NCI-H345 (cell line): ENCODE measurements around the gene CCND2.

Experiments used
- DNase-seq: peaks from one replicate; lab custom pipeline; 2025; lab: John Stamatoyannopoulos, UW

Gene CCND2

DNA sequence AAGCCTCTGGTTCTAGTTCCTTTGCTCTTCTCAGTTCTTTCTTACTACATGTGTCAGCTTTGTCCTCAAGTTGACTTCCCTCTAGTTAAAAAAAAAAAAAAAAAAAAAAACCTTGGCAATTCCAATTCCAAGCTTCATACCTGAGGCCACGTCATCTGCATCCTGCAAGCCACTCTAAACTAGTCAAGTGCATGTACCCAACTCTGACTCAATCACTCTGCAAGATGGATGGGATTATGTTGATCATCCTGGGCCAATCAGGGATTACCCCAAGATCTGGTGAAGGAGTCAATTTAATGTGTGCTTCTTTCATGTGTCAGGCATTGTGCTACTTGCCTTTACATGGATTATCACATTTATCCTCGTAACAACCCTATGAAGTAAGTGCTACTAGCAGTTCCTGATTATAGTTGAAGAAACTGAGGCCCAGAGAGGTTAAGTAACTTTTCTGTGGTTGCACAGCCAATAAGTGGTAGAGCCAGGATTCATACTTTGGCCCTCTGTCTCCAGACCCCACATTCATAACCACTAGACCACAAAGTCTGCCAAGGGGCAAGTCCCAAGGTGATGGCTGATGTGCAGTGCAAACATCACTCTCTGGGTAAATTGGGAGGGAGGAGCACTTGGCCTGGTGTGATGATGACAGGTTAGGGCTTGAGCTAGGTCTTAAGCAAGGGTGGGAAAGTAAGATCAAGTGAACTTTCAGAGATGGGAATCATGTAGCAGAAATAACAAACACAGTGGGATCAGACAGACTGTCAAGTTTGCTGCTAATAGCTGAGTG lies 17.3 kb upstream of the CCND2 start:
- DNase-seq = no peak

DNA sequence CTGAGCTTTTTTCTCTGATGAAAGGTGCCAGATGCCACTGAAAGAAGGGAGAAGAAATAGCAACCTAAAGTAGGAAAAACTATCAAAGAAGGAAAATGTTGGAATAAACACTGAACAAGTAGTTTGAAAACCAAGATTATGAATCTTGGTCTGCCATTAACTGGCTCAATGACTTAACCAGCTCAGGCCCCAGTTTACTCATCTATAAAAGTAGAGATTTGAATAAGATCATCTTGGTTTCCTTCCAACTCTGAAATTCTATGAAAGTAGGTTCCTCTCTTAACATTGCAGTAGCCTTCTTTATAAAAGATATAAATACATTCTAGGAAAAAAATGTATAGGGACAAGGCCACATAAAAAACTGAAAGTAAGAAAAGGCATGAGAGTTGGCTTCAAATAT lies 16.1 kb upstream of the CCND2 start:
- DNase-seq = no peak

DNA sequence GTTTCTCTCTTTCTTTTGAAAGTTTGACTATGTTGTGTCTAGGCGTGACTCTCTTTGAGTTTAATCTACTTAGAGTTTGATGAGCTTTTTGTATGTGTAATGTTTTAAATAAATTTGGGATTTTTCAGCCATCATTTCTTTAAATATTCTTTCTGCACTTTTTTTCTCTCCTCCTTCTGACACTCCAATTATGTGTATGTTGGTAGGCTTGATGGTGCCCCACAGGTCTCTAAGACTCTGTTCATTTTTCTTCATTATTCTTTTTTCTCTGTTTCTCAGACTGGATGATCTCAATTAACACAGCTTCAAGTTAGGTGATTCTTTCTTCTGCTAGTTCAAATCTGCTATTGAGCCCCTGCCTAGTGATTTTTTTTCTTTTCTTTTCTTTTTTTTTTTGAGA lies 14.5 kb upstream of the CCND2 start:
- DNase-seq = no peak

DNA sequence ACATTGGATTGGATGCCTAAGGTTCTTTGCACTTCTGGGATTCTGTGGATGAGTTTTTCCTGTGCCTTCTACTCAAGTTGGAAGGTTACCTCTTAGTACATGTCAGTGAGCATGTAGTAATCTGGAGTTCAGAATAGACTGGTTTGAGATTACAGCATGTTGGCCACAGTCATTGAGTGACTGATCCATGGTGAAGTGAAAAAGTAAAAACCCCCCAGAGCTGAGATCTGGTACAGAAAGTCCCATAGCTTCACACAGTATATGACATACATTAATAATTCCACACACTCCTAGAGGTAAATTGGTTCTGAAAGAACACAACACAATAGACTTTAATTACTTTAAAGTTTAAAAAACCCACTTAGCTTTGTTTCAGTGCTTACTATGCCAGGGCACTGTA lies 11.9 kb upstream of the CCND2 start:
- DNase-seq = no peak

- DNase-seq = no peak
Measured at GRCh38 chr12:4265280-4265679, 8.3 kb upstream of the CCND2 start.

GRCh38 chr12:4266990-4267389 lies 6.6 kb upstream of the CCND2 start:
- no peak for DNase-seq

DNA sequence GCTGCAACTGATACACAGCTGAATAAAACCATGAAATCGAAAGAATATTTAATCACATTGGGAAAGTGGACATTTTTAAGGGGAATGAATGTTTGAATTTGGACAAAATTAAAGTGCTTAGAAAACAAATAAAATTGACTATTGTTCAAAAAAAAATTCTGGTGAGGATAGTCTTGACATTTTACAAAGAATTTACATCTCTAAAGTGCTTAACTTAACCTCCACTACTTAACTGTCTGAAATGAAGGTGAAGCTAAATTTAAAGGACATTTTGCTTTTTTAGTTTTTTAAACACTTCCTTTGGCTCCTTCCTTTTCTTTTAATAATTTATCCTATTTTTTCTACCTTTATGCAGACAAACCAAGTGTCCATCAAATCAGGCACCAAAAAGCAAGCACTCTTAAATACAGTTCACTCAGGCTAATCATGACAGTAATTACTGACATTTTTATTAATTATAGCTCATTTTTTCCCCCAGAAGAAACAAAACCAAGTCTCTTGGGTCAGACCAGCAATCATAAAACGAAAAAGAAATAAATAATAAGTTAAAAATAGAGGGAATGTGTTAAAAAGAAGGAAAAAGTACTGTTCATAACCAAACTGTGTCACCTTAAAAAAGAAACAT lies 5.7 kb upstream of the CCND2 start:
- DNase-seq = no peak

GRCh38 chr12:4268329-4269181 lies 5.0 kb upstream of the CCND2 start:
- no peak for DNase-seq

- peak; percentile 21 for DNase-seq
Measured at GRCh38 chr12:4269279-4269991, 4.1 kb upstream of the CCND2 start.

DNA sequence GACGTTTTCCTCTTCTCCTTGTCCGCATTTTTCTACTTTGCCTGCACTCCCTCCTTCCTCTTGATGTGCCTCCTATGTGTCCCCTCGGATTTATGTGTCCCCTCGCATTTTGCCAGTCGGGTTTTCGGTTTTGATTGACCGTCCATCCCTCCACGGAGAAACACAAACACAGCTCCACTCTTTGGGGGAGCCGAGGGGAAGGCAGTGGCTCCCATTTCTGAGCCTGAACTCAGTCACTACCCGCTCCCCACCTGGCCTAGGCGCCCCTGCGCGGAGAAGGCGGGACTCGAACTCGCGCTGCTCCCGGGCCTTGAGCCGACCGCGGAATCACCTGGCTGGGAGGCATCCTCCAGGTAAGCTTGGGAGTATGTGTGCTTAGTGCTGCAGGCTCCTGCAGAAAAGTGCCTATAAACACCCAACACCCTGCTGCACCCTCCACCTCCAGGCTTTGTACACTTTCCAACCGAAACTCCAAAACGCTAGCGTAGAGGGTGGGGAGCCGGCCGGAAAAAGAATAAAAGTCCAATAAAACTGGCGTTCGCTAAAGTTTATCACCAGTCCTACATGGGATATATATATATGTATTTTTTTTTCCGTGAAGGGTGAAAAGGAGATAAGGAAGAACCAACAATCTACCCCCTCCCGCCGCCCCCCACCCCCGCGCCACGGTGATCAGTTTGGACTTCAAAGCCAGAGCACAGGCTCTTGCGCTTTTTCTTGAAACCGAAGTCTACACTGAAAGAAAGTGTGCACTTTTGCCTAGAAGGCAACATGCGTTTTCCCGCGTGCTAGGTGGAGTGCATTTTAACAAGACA lies 3.3 kb upstream of the CCND2 start:
- DNase-seq = no peak

GRCh38 chr12:4270831-4271716 lies 2.5 kb upstream of the CCND2 start:
- no peak for DNase-seq

GRCh38 chr12:4271717-4272423 lies 1.7 kb upstream of the CCND2 start:
- no peak for DNase-seq

- DNase-seq = no peak
Measured at GRCh38 chr12:4272424-4273272, 914 bp upstream of the CCND2 start.

- no peak for DNase-seq
Measured at GRCh38 chr12:4273273-4273651, 300 bp upstream of the CCND2 start.

DNA sequence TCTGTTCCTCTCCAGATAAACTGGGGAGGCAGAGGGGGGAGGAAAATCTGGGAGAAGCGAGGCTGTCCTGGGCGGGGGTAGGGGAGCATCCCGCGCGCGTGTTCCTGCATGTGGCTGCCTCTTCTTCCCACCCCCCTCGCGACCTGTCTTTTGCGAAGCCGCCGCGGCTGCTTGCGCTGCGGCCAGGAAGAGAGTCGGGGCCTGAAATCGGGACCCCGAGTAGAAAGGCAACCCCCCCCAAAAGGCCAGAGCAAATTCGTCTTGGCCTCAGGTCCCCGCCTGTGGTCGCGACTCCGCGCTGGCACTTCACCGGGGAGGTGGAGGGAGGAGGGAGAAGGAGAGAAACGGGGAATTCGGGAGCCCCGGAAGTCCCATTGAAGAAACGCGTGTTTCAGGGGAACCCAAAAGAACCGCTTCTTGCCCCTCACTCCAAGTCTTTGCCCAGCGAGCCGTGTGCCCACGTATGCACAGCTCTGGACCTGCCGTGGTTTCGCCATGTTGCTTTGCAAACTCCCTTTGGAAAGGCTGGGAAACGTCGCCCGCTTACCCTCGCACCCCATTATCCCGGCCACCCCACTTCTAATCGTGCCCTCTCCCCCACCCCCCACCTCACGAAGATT lies 944 bp downstream of the CCND2 start:
- DNase-seq = no peak

DNA sequence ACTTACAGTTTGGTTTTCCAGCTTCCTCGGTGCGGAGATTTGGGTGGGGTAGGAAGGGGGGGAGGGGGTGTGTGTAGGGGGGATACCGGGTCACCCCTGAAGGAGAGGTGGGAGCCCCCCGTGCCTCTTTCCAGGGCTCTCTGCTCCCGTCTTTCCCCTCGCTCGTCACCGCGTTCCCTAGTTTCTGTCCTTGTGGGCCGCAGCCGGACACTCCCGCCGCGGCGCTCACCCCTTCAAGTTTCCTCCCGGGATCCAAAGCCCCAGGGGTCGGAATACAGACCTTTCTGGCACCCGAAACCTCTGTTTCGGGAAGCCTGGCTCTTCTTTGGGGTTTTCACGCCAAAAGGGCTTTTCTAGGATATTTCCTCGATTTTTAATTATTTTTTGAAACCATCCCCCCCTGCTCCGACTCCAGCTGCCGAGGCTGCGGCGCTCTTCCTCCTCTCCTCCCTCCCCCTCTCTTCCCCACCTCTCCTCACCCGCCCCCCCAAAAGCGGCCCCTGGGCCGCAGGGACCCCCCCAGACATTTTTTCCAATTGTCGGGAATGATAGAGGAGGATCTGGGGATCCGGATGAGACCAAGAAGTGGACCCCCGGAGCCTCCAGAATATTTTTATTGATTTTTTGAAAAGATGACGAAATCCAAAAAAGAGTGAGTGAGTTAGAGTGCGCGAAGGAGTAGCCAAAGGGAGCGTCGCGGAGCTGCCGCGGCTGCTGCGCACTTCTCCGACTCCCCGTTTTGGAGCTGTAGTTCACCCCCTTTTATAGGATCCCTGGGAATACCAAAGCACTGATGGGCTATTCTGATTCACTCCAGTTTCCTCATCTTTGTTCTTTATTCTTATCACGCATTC lies 1.7 kb downstream of the CCND2 start:
- no peak for DNase-seq

- no peak for DNase-seq
Measured at GRCh38 chr12:4275870-4276301, 2.3 kb downstream of the CCND2 start.
